GM21786 (cell line): ENCODE results near the gene SORCS2.

Experiments used
- ATAC-seq: cut with Tn5 transposase; IDR thresholded peaks from one replicate; pipeline ENCODE4 v1.9.1; 2021; ENCODE audit not compliant: unreplicated experiment

SORCS2 gene

DNA sequence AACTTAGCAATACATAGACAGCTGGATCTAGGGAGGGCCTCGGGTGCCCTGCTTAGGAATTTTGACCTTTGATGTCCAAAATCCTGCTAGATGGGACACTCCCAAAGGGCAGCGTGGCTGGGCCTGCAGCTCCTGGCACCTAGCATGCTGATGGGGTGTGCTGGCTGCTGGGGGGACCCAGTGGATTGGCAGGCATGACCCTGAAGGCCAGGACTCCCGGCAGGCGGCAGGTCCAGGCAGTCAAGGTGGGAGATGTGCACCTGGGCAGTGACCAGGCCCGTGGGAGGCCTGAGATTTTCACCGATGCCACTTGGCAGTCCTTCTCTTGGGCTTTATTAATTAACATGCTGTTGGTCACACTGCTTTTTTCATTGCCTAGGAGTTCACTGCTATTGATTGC is 158.1 kb downstream of the SORCS2 start:
- no peak for ATAC-seq

- no peak for ATAC-seq
Observed at GRCh38 chr4:7351014-7351413, 158.7 kb downstream of the SORCS2 start.

DNA sequence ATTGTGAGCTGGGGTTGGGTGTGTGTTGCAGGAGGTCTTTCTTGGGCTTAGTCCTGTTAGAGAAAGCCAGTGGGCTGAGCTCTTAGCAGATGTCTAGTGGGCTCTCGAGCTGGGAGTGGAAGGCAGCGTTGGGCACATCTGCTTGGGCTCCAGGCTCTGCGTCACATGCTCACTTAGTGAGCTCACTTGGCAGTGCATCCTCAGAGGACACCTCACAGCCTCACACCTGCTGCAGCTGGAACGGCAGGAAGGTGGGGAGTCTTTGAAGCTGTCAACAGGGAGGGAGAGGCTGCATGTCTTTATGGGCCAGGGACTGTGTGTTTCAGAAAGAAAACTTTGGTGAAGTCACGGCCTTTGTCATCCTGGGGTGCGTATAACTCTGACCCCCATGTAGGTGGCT is 160.1 kb downstream of the SORCS2 start:
- no peak for ATAC-seq

- no peak for ATAC-seq
Observed at GRCh38 chr4:7353046-7353790, 160.9 kb downstream of the SORCS2 start.

- no peak for ATAC-seq
Observed at GRCh38 chr4:7353846-7354610, 161.7 kb downstream of the SORCS2 start.

GRCh38 chr4:7354927-7355326 is 162.6 kb downstream of the SORCS2 start:
- no peak for ATAC-seq

- ATAC-seq = no peak
Observed at GRCh38 chr4:7355795-7356194, 163.5 kb downstream of the SORCS2 start.

DNA sequence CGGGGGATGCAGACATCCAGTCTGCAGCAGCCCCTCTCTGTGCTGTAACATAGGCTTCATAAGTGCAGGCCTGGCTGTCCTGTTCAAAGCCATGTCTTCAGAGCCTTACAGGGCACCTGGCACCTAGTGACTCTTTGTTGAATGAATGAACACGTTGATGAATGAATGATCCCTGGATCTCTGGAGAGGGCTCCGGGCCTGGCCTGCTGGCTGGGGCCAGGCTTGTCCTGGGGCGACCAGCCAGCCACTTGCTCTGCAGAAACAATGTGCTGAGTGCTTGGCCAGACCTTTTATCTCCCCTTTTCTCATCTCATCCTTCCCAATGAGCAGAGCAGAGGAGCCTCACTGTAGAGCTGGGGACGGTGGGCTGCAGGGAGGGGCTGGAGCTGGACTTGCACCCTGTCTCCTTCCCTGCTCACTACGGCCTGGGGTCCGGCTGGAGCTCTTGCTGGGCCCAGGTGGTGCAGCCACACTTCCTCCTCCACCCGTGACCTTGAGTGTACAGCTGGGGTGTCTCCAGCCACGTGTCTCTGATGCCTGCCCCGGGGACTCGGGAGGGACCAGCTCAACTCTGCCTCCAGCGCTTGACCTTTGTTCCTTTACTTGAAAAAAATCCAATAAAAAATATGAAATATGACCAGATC is 164.5 kb downstream of the SORCS2 start:
- no peak for ATAC-seq

GRCh38 chr4:7357323-7357722 is 165.0 kb downstream of the SORCS2 start:
- ATAC-seq = no peak

- ATAC-seq = no peak
Observed at GRCh38 chr4:7358100-7358735, 165.9 kb downstream of the SORCS2 start.

GRCh38 chr4:7359400-7360062 is 167.2 kb downstream of the SORCS2 start:
- ATAC-seq = no peak

GRCh38 chr4:7360806-7361205 is 168.5 kb downstream of the SORCS2 start:
- no peak for ATAC-seq

DNA sequence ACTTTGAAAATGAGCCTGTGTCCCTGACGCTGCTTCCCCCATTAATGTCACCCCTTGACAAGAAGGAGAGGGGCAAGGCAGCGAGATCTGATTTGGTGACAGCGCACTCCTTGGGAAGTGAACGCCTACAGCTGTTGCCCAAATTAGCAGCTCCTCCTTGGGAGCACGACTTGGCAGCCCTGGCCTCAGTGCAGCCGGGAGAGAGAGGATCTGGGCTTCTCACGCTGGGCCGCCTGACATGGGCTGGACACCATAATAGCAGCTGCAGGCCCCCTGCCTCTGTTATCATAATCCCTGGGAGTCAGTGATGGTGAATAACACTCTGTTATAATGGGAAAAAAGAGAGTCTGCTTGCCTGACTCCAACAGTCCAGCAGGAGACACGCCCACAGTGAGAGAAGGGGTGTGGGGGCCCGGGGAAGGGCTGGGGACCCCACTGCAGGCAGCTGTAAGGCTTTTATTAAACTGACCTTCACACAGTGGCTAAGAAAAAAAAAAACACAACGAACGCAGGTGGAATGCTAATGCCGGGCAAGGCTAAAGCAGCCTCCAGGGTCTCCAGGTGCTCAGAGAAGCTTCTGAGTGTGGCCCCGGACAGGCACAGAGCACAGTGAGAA is 169.1 kb downstream of the SORCS2 start:
- no peak for ATAC-seq

GRCh38 chr4:7362341-7362740 is 170.0 kb downstream of the SORCS2 start:
- ATAC-seq = no peak

DNA sequence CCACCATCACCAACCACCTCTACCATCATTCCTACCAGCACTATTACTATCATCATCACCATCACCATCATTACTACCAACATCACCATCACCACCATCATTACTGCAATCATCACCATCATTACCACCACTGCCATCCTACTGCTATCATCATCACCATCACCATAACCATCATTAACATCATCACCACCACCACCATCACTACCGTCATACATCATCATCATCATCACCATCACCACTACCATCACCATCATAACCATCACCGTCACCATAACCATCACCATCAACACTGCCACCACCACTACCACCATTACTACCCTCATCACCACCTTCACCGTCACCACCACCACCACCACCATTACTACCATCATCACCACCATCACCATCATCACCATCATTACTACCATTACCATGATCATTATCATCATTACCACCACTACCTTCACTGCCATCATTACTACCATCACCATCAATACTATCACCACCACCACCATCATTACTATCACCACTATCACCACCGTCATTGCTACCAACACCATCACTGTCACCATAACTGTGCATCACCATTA is 170.6 kb downstream of the SORCS2 start:
- no peak for ATAC-seq

DNA sequence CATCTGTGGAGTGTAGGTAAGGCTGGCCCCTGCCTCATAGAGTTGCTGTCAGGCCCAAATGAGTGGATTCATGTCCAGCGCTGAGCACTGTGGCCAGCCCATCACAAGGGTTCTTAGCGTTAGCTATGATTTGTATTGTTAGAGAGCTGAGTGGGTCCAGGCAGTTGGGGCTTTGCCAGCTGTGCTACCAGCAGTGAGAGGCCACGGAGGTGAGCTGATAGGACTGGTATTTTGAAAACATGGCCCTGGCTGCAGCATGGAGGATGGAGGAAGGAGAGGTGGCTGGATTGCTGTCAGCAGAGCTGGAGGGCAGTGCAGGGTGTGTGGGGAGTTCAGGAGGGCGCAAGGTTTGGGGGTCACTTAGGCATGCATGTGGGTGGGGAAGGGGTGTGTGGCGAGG is 172.6 kb downstream of the SORCS2 start:
- no peak for ATAC-seq

GRCh38 chr4:7365462-7366179 is 173.3 kb downstream of the SORCS2 start:
- ATAC-seq = no peak

DNA sequence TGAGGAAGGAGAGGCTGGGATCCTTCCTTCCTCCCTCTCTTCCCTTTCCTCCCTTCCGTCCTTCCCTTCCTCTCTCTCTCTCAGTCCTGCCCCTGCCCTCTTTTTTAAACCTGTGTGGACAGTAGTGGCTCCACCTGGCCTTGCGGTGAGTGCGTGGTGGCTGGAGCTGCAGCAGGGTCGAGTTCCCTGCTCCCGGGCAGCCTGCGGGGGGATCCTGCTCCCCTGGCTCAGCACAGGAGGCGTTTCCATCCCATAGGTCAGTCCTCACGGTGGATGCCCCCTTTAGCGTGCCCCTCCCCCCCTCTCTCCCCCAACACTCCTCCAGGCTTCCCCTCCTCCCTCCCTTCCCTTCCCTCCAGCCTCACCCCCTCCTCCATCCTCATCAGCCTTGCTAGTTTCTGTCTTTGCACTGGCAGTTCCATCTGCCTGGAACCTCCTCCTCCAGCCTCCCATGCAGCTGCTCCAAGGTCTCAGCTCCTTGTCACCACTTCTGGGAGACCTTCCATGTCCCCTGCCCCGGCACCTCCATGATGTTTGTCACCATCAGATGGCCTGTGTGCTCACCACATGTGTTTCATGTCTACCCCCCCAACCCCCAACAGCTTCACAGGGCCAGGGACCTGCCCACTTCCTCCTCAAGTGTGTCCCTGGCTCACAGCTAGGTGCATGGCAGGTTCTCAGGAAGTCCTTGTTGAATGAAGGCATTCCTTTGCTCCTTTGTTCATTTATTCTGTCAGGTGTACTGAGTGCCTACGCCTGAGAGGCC is 174.0 kb downstream of the SORCS2 start:
- ATAC-seq = no peak

DNA sequence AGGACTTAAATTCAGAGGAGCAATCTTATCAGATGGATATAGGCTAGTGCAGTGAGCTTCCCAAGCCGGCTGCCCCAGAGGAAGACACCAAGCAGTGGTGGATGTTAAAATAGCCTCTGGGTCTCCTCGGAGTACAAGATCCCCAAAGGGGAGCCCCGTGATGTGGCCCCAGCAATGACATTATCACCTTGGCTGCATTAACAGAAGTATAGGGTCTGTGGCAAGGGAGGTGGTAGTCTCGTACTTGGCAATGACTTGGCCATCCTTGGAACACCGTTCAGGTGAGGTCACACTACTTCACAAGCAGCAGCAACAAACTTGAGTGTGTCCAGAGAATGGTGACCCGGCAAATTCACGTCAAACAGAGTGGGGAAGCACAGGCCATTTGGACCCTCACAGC is 174.6 kb downstream of the SORCS2 start:
- no peak for ATAC-seq
